HepG2 (cell line): ENCODE measurements around the gene NAT9. TPM values are rescaled to one million over a fixed set of nuclear protein-coding genes. Genes with fewer than 3 reads are reported as not detected.

Experiments
- AHR ChIP-seq: IDR thresholded peaks from 2 replicates; pipeline ENCODE4 v1.6.1; 2018; ENCODE audit warnings: missing genetic modification reagents, missing compliant biosample characterization
- ARNT2 ChIP-seq: sonication (generic); formaldehyde crosslinking; IDR thresholded peaks from 2 replicates; pipeline ENCODE4 v1.8.0; 2022; ENCODE audit warnings: mild to moderate bottlenecking, low read depth, missing genetic modification reagents, moderate library complexity
- CCDC6 ChIP-seq: sonication (generic); formaldehyde crosslinking; IDR thresholded peaks from 2 replicates; pipeline ENCODE4 v1.8.1; 2022; ENCODE audit warnings: mild to moderate bottlenecking, missing genetic modification reagents, moderate library complexity
- DNMT3B ChIP-seq: conservative IDR thresholded peaks from 2 replicates; pipeline ENCODE4 v1.6.1; 2016; ENCODE audit warnings: missing biosample characterization, control low read depth
- FOXK1 ChIP-seq: sonication (generic); formaldehyde crosslinking; IDR thresholded peaks from 2 replicates; pipeline ENCODE4 v1.4.0; 2020; ENCODE audit warnings: low read depth, missing genetic modification reagents, borderline replicate concordance
- FOXM1 ChIP-seq: sonication (generic); formaldehyde crosslinking; IDR thresholded peaks from 2 replicates; pipeline ENCODE4 v1.5.0; 2020; ENCODE audit warnings: missing genetic modification reagents
- GABPB1 ChIP-seq: IDR thresholded peaks from 2 replicates; pipeline ENCODE4 v1.6.1; 2016; ENCODE audit warnings: mild to moderate bottlenecking, missing genetic modification reagents, moderate library complexity, missing compliant biosample characterization
- HNRNPK ChIP-seq: fragments of 200-400 bp; formaldehyde crosslinking; IDR thresholded peaks from 2 replicates; pipeline ENCODE4 v1.6.1; 2018; ENCODE audit warnings: low read length, low read depth, moderate library complexity, mild to moderate bottlenecking; ENCODE audit not compliant: poor library complexity, severe bottlenecking
- KDM4B ChIP-seq: sonication (generic); formaldehyde crosslinking; IDR thresholded peaks from 2 replicates; pipeline ENCODE4 v1.4.0; 2020; ENCODE audit warnings: missing genetic modification reagents
- KDM5B ChIP-seq: sonication (generic); formaldehyde crosslinking; IDR thresholded peaks from 2 replicates; pipeline ENCODE4 v1.4.0; 2020; ENCODE audit warnings: missing genetic modification reagents, mild to moderate bottlenecking, borderline replicate concordance
- KLF16 ChIP-seq, 2 experiments: sonication (generic) in 1 of 2; formaldehyde crosslinking in 1 of 2; IDR thresholded peaks; 2 replicates each; pipeline versions ENCODE4 v1.6.1 to v1.8.0; 2016 to 2023; ENCODE audit warnings: missing genetic modification reagents in 2 of 2, missing compliant biosample characterization in 1 of 2
- KLF9 ChIP-seq: IDR thresholded peaks from 2 replicates; pipeline ENCODE4 v1.6.1; 2016; ENCODE audit warnings: low read depth
- PRPF4 ChIP-seq: fragments of 200-400 bp; formaldehyde crosslinking; IDR thresholded peaks from 2 replicates; pipeline ENCODE4 v1.6.1; 2016; ENCODE audit warnings: low read length, low read depth; ENCODE audit not compliant: poor library complexity, severe bottlenecking
- PTBP1 ChIP-seq: fragments of 200-400 bp; formaldehyde crosslinking; IDR thresholded peaks from 2 replicates; pipeline ENCODE4 v1.6.1; 2018; ENCODE audit warnings: low read length, low read depth; ENCODE audit not compliant: poor library complexity, severe bottlenecking
- RAD51 ChIP-seq: fragments of 450-650 bp; IDR thresholded peaks from 2 replicates; pipeline ENCODE4 v1.6.1; 2016; ENCODE audit warnings: borderline replicate concordance
- RXRA ChIP-seq: sonication (generic); formaldehyde crosslinking; IDR thresholded peaks from 2 replicates; pipeline ENCODE4 v1.5.1; 2020; ENCODE audit warnings: missing genetic modification reagents
- SP5 ChIP-seq: IDR thresholded peaks from 2 replicates; pipeline ENCODE4 v1.6.1; 2016; ENCODE audit warnings: low read depth, borderline replicate concordance
- XRCC5 ChIP-seq: fragments of 200-400 bp; formaldehyde crosslinking; optimal IDR thresholded peaks from 2 replicates; pipeline ENCODE3; 2017; ENCODE audit warnings: mild to moderate bottlenecking, low read length
- ZFAT ChIP-seq: sonication (generic); formaldehyde crosslinking; conservative IDR thresholded peaks from 2 replicates; pipeline ENCODE4 v1.8.1; 2023; ENCODE audit warnings: missing genetic modification reagents, inconsistent platforms
- ZNF24 ChIP-seq: fragments of 450-650 bp; IDR thresholded peaks from 2 replicates; pipeline ENCODE4 v1.6.1; 2017; ENCODE audit warnings: antibody characterized with exemption, mild to moderate bottlenecking
- ZNF264 ChIP-seq: sonication (generic); formaldehyde crosslinking; IDR thresholded peaks from 2 replicates; pipeline ENCODE4 v1.4.0; 2020; ENCODE audit warnings: missing genetic modification reagents
- ZNF329 ChIP-seq: sonication (generic); formaldehyde crosslinking; IDR thresholded peaks from 2 replicates; pipeline ENCODE4 v1.9.0; 2021; ENCODE audit warnings: low read depth, mild to moderate bottlenecking, missing genetic modification reagents
- ZNF337 ChIP-seq: sonication (generic); formaldehyde crosslinking; IDR thresholded peaks from 2 replicates; pipeline ENCODE4 v1.5.1; 2020; ENCODE audit warnings: missing genetic modification reagents, low read depth, mild to moderate bottlenecking, borderline replicate concordance
- ZNF350 ChIP-seq: sonication (generic); formaldehyde crosslinking; IDR thresholded peaks from 2 replicates; pipeline ENCODE4 v1.4.0; 2020; ENCODE audit warnings: mild to moderate bottlenecking, low read depth, missing genetic modification reagents, borderline replicate concordance
- ZNF414 ChIP-seq: sonication (generic); formaldehyde crosslinking; IDR thresholded peaks from 2 replicates; pipeline ENCODE4 v1.5.0; 2020; ENCODE audit warnings: missing genetic modification reagents
- ZNF496 ChIP-seq: sonication (generic); formaldehyde crosslinking; IDR thresholded peaks from 2 replicates; pipeline ENCODE4 v1.8.1; 2023; ENCODE audit warnings: mild to moderate bottlenecking, moderate library complexity, missing genetic modification reagents; ENCODE audit not compliant: insufficient replicate concordance
- ZNF703 ChIP-seq: sonication (generic); formaldehyde crosslinking; IDR thresholded peaks from 2 replicates; pipeline ENCODE4 v1.5.1; 2020; ENCODE audit warnings: missing genetic modification reagents, mild to moderate bottlenecking, moderate library complexity, borderline replicate concordance
- ZNF790 ChIP-seq: sonication (generic); formaldehyde crosslinking; IDR thresholded peaks from 2 replicates; pipeline ENCODE4 v1.8.0; 2022; ENCODE audit warnings: missing genetic modification reagents, mild to moderate bottlenecking, borderline replicate concordance
- ZSCAN25 ChIP-seq: sonication (generic); formaldehyde crosslinking; IDR thresholded peaks from 2 replicates; pipeline ENCODE4 v1.8.0; 2022; ENCODE audit warnings: mild to moderate bottlenecking, missing genetic modification reagents
- polyA plus RNA-seq, 8 experiments: library from polyadenylated mRNA; depleted of rRNA in 3 of 8; stranded (reverse) in 7 of 8; unstranded in 1 of 8; fragments of >200 nt; fragmentation: Illumina TruSeq in 4 of 8; extraction: Trizol in 4 of 8; gene quantifications; 2 replicates each; pipeline versions ENCODE4 v1.2.1 to v1.2.3, GENCODE V29; 2011 to 2016; ENCODE audit warnings: low read depth in 4 of 8, missing spikeins in 1 of 8, mixed read lengths in 1 of 8; ENCODE audit not compliant: insufficient read depth in 1 of 8
- total RNA-seq, 5 experiments: library from RNA; depleted of rRNA; stranded (reverse); fragments of >200 nt; fragmentation: Illumina TruSeq; extraction: Trizol; gene quantifications; 2 replicates each; pipeline ENCODE4 v1.2.3, GENCODE V29; 2016; ENCODE audit warnings: low read depth in 1 of 5
- TF ChIP-seq, protein P1 (sequence below): sonication (generic); formaldehyde crosslinking; IDR thresholded peaks from 2 replicates; pipeline ENCODE4 v1.4.0; 2020; ENCODE audit warnings: missing genetic modification reagents

The NAT9 gene
- total and polyA plus RNA-seq, 2 of the 13 experiments (the other 11 are each of a cell fraction or from before 2014, with no cell fraction given) = 39.7 to 44.2 TPM

DNA sequence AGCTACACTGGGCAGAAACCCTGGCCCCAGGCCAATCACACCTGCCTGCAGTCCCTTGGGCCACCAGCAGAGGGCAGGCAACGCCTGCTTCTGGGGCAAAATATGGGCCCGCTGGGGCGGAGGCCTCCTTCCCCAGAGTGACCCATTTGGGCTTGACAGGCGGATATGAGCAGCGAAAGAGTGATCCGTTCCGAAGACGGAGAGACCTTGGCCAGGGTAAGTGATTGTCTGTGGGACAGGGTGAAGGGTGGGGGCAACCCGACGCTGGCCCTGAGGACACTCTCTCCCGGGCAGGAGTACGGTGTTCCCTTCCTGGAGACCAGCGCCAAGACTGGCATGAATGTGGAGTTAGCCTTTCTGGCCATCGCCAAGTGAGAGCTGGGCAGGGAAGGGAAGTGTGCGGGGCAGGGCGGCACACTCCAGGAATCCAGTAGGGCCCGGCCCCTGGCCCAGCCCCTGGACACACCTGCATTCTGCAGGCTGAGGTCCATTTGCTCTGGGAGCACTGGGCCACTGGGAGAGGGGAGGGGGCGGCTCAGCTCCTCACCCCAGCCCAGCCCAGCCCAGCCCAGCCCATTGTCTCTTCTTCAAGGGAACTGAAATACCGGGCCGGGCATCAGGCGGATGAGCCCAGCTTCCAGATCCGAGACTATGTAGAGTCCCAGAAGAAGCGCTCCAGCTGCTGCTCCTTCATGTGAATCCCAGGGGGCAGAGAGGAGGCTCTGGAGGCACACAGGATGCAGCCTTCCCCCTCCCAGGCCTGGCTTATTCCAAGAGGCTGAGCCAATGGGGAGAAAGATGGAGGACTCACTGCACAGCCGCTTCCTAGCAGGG is 31.2 kb downstream of the NAT9 start (continued):
- TF ChIP-seq ZNF496 (CRISPR knock-in tag) (no peak), RAD51 (no peak), CCDC6 (peak; percentile 64; the same call in 1 of the 2 replicates), ZNF350 (CRISPR knock-in tag) (peak; percentile 85; the same call in 1 of the 2 replicates), AHR (CRISPR knock-in tag) (peak; percentile 68; the same call in 1 of the 2 replicates), ZNF337 (CRISPR knock-in tag) (0 out of 2 replicates have a peak, but pooled peaks have one; percentile 37), XRCC5 (peak; percentile 81), KDM5B (peak; percentile 83), ZNF24 (0 out of 2 replicates have a peak, but pooled peaks have one; percentile 50), ARNT2 (CRISPR knock-in tag) (peak; percentile 78; the same call in 1 of the 2 replicates), ZNF329 (CRISPR knock-in tag) (0 out of 2 replicates have a peak, but pooled peaks have one; percentile 86), PRPF4 (no peak), KLF9 (CRISPR knock-in tag) (peak; percentile 55; the same call in 1 of the 2 replicates), HNRNPK (no peak), GABPB1 (CRISPR knock-in tag) (peak; percentile 48), PTBP1 (peak; percentile 35), DNMT3B (CRISPR knock-in tag) (no peak), KDM4B (peak; percentile 81), ZNF264 (0 out of 2 replicates have a peak, but pooled peaks have one; percentile 20), ZSCAN25 (CRISPR knock-in tag) (peak; percentile 79), FOXM1 (CRISPR knock-in tag) (no peak), KLF16 (CRISPR knock-in tag; IDR thresholded peaks at IDR 0.05) (peak in 1 of 2 experiments; percentile 83; a peak in 2 of 4 replicates), ZFAT (no peak), FOXK1 (peak; percentile 56; the same call in 1 of the 2 replicates), ZNF414 (CRISPR knock-in tag) (peak; percentile 80; the same call in 1 of the 2 replicates), ZNF703 (CRISPR knock-in tag) (no peak), RXRA (0 out of 2 replicates have a peak, but pooled peaks have one; percentile 61), SP5 (no peak), ZNF790 (CRISPR knock-in tag) (no peak)
- TF ChIP-seq, protein P1, sequence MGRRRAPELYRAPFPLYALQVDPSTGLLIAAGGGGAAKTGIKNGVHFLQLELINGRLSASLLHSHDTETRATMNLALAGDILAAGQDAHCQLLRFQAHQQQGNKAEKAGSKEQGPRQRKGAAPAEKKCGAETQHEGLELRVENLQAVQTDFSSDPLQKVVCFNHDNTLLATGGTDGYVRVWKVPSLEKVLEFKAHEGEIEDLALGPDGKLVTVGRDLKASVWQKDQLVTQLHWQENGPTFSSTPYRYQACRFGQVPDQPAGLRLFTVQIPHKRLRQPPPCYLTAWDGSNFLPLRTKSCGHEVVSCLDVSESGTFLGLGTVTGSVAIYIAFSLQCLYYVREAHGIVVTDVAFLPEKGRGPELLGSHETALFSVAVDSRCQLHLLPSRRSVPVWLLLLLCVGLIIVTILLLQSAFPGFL (CRISPR knock-in tag) = peak; percentile 57; the same call in 1 of the 2 replicates
